B cell (primary cell): ENCODE data around the gene AKAP9.

ENCODE experiments used
- EZH2 ChIP-seq: IDR thresholded peaks from 2 replicates; pipeline ENCODE4 v1.6.1; 2012; ENCODE audit warnings: borderline replicate concordance, low read depth, mild to moderate bottlenecking, moderate library complexity, low read length; ENCODE audit not compliant: insufficient read depth, poor library complexity, severe bottlenecking
- TF ChIP-seq, protein P1 (sequence below): fragments of 200-600 bp; IDR thresholded peaks from one replicate; pipeline ENCODE4 v1.8.0; 2022; ENCODE audit warnings: antibody characterized with exemption, mild to moderate bottlenecking

DNA sequence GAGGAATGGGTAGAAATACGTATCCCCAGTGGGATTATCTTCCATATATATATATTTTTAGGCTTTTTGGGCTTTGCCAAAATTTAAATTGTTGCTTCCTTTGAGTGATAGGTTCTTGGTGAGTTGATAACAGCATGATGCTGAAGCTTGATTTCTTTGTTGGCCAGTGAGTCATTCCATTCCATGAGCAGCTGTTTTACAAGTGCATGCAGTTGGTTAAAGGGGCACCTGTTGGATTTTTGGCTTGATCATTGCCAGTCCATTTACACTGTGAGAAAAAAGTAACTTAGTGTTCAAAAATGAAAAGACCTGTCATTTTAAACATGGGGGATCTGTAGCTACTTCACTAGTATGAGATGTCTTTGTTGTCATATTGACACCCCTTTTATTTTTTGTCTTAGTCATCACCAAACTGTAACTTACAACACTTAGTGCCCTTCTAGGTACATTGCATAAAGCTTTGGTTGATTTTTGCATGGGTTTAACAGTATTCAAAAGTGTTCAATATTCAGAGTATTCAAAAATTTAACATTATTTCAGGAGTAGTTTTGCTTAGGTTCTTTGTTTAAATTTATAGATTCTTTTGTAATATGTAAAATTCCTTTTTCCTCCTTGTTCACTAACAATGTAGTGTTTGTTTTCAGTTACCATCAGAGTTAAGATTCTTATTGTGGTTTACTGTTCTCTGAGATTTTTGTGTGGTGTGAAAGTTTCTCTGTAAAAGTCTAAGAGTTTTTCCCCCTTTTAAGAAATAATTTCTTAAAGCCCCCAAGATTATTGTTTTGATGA is 8.8 kb downstream of the AKAP9 start:
- TF ChIP-seq, protein P1, sequence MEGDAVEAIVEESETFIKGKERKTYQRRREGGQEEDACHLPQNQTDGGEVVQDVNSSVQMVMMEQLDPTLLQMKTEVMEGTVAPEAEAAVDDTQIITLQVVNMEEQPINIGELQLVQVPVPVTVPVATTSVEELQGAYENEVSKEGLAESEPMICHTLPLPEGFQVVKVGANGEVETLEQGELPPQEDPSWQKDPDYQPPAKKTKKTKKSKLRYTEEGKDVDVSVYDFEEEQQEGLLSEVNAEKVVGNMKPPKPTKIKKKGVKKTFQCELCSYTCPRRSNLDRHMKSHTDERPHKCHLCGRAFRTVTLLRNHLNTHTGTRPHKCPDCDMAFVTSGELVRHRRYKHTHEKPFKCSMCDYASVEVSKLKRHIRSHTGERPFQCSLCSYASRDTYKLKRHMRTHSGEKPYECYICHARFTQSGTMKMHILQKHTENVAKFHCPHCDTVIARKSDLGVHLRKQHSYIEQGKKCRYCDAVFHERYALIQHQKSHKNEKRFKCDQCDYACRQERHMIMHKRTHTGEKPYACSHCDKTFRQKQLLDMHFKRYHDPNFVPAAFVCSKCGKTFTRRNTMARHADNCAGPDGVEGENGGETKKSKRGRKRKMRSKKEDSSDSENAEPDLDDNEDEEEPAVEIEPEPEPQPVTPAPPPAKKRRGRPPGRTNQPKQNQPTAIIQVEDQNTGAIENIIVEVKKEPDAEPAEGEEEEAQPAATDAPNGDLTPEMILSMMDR: no peak
- no peak for TF ChIP-seq EZH2
